Tibial nerve (tissue), 4 donors: Measurements from ENCODE around the gene TAPT1. TPM values are rescaled to one million over a fixed set of nuclear protein-coding genes. Genes with fewer than 3 reads are reported as not detected.

Experiments used
- DNase-seq, 2 donors: peaks; one replicate each; pipeline ENCODE4 v3.0.0-alpha.2; 2019; ENCODE audit warnings: low spot score in 2 of 2
- H3K27ac ChIP-seq, 4 donors: fragments of 200-600 bp; sonication (generic) in 3 of 4; one replicate each; pipeline ENCODE4 v1.5.1; 2017 to 2019; ENCODE audit warnings: mild to moderate bottlenecking in 1 of 4
- H3K27me3 ChIP-seq, 2 donors: fragments of 200-600 bp; sonication (generic) in 1 of 2; one replicate each; pipeline versions ENCODE4 v1.5.1 to v1.6.0; 2017 to 2019
- H3K36me3 ChIP-seq, 3 donors: fragments of 200-600 bp; sonication (generic); one replicate each; pipeline ENCODE4 v1.5.1; 2018 to 2019
- H3K4me1 ChIP-seq, 4 donors: fragments of 200-600 bp; sonication (generic) in 3 of 4; one replicate each; pipeline ENCODE4 v1.5.1; 2017 to 2019
- H3K4me3 ChIP-seq, 4 donors: fragments of 200-600 bp; sonication (generic) in 3 of 4; one replicate each; pipeline ENCODE4 v1.5.1; 2017 to 2019; ENCODE audit warnings: mild to moderate bottlenecking in 1 of 4, moderate library complexity in 1 of 4
- H3K9me3 ChIP-seq, 4 donors: fragments of 200-600 bp; sonication (generic) in 3 of 4; one replicate each; pipeline ENCODE4 v1.5.1; 2017 to 2019
- CTCF ChIP-seq, 5 experiments: fragments of 200-600 bp in 3 of 5; fragments of 450-650 bp in 2 of 5; sonication (generic) in 3 of 5; IDR thresholded peaks; one replicate each; pipeline ENCODE4 v1.5.1; 2016 to 2019; ENCODE audit warnings: antibody characterized with exemption in 5 of 5, mild to moderate bottlenecking in 3 of 5, moderate library complexity in 2 of 5
- EP300 ChIP-seq, 2 donors: sonication (generic); formaldehyde crosslinking; IDR thresholded peaks; one replicate each; pipeline ENCODE4 v1.6.1; 2017; ENCODE audit warnings: antibody characterized with exemption in 2 of 2, mild to moderate bottlenecking in 1 of 2
- POLR2A ChIP-seq, 2 donors: fragments of 450-650 bp; IDR thresholded peaks; one replicate each; pipeline ENCODE4 v1.6.1; 2017; ENCODE audit warnings: antibody characterized with exemption in 2 of 2, mild to moderate bottlenecking in 2 of 2, moderate library complexity in 2 of 2
- WGBS, 2 donors: methylation state at CpG; one replicate each; pipeline ENCODE4 v1.1.5; 2018; 5-methylcytosine and 5-hydroxymethylcytosine counted together
- total RNA-seq, 4 donors: library from RNA; depleted of rRNA; stranded (reverse); fragments of >200 nt; gene quantifications; one replicate each; pipeline ENCODE4 v1.1.0, GENCODE V29; 2016

The TAPT1 gene
- total RNA-seq, 4 donors from 2014 or later = 21.3 to 41.3 (median 37.5) TPM

- no peak overlapping the region for H3K27ac ChIP-seq
- no peak for DNase-seq
Observed at GRCh38 chr4:16136827-16137226, 89.4 kb downstream of the TAPT1 start.

GRCh38 chr4:16136311-16136710 lies 90.0 kb downstream of the TAPT1 start:
- WGBS, 2 donors = 26 to 35% methylated on average over 1 of the region's 1 CpG
- no peak for DNase-seq

More at GRCh38 chr4:16136827-16137226, 89.4 kb downstream of the TAPT1 start:
- peaks cover 0 to 8% (median 0%) of the 10 kb centered on the region in 4 donors for H3K9me3 ChIP-seq
- TF ChIP-seq CTCF (IDR thresholded peaks at IDR 0.05) = no peak
- no peak for TF ChIP-seq POLR2A (IDR thresholded peaks at IDR 0.05)
- no peak for TF ChIP-seq EP300 (IDR thresholded peaks at IDR 0.05)
- WGBS, 2 donors = 93 to 94% methylated on average over 4 to 5 of the region's 5 CpGs
- H3K4me1 ChIP-seq = no peaks in the 10 kb centered on the region
- no peaks in the 10 kb centered on the region for H3K36me3 ChIP-seq
- H3K27me3 ChIP-seq = no peaks in the 10 kb centered on the region
- no peak overlapping the region for H3K4me3 ChIP-seq

GRCh38 chr4:16133406-16133805 lies 92.9 kb downstream of the TAPT1 start:
- no peak for TF ChIP-seq CTCF (IDR thresholded peaks at IDR 0.05)
- TF ChIP-seq EP300 (IDR thresholded peaks at IDR 0.05) = no peak
- no peak for TF ChIP-seq POLR2A (IDR thresholded peaks at IDR 0.05)
- Histone ChIP-seq H3K27me3 (no peaks in the 10 kb centered on the region), H3K4me1 (no peaks in the 10 kb centered on the region), H3K27ac (no peak overlapping the region), H3K9me3 (no peaks in the 10 kb centered on the region), H3K4me3 (no peak overlapping the region), H3K36me3 (no peaks in the 10 kb centered on the region)
- 52 to 78% methylated on average over 1 of the region's 1 CpG for WGBS, 2 donors
- DNase-seq = no peak

More at GRCh38 chr4:16136311-16136710, 90.0 kb downstream of the TAPT1 start:
- Histone ChIP-seq H3K36me3 (no peaks in the 10 kb centered on the region), H3K4me1 (no peaks in the 10 kb centered on the region), H3K27me3 (no peaks in the 10 kb centered on the region), H3K4me3 (no peak overlapping the region), H3K9me3 (peaks cover 0 to 3% (median 0%) of the 10 kb centered on the region in 4 donors), H3K27ac (no peak overlapping the region)
- no peak for TF ChIP-seq CTCF (IDR thresholded peaks at IDR 0.05)
- TF ChIP-seq EP300 (IDR thresholded peaks at IDR 0.05) = no peak
- TF ChIP-seq POLR2A (IDR thresholded peaks at IDR 0.05) = no peak

- Histone ChIP-seq H3K4me1 (no peaks in the 10 kb centered on the region), H3K27me3 (no peaks in the 10 kb centered on the region), H3K4me3 (no peak overlapping the region), H3K9me3 (no peaks in the 10 kb centered on the region), H3K27ac (no peak overlapping the region), H3K36me3 (no peaks in the 10 kb centered on the region)
- WGBS, 2 donors = 83 to 100% methylated on average over 1 of the region's 1 CpG
- no peak for DNase-seq
- no peak for TF ChIP-seq CTCF (IDR thresholded peaks at IDR 0.05)
- no peak for TF ChIP-seq POLR2A (IDR thresholded peaks at IDR 0.05)
- no peak for TF ChIP-seq EP300 (IDR thresholded peaks at IDR 0.05)
Observed at GRCh38 chr4:16131293-16131692, 95.0 kb downstream of the TAPT1 start.

- no peak overlapping the region for H3K27ac ChIP-seq
- no peak for TF ChIP-seq CTCF (IDR thresholded peaks at IDR 0.05)
- TF ChIP-seq EP300 (IDR thresholded peaks at IDR 0.05) = no peak
- no peak for TF ChIP-seq POLR2A (IDR thresholded peaks at IDR 0.05)
- H3K27me3 ChIP-seq = no peaks in the 10 kb centered on the region
- no peak for DNase-seq
- H3K4me3 ChIP-seq = no peak overlapping the region
- no peaks in the 10 kb centered on the region for H3K4me1 ChIP-seq
- WGBS, 2 donors = 45 to 69% methylated on average over 1 of the region's 1 CpG
- H3K36me3 ChIP-seq = no peaks in the 10 kb centered on the region
- H3K9me3 ChIP-seq = no peaks in the 10 kb centered on the region
Observed at GRCh38 chr4:16129336-16129735, 96.9 kb downstream of the TAPT1 start.
